H1 (cell line): ENCODE data around the gene ICAM3. TPM values are rescaled to one million over a fixed set of nuclear protein-coding genes. Genes with fewer than 3 reads are reported as not detected.

Experiments used
- ASH2L ChIP-seq: fragments of 200-600, 300-600 bp; sonication (generic); IDR thresholded peaks from one replicate; pipeline ENCODE4 v1.7.1; 2017; ENCODE audit warnings: low read length
- GABPA ChIP-seq: IDR thresholded peaks from 2 replicates; pipeline ENCODE4 v1.6.1; 2011; ENCODE audit warnings: mild to moderate bottlenecking, low read length, moderate library complexity, borderline replicate concordance; ENCODE audit not compliant: insufficient read depth
- TBP ChIP-seq: IDR thresholded peaks from 2 replicates; pipeline ENCODE4 v1.6.1; 2011; ENCODE audit warnings: low read depth, low read length, improper control_type of control experiment
- polyA plus RNA-seq, 7 experiments: library from polyadenylated mRNA; depleted of rRNA in 3 of 7; stranded (reverse) in 5 of 7; unstranded in 2 of 7; fragments of >200 nt in 5 of 7; fragments of 200-250 nt in 2 of 7; gene quantifications; 1 replicate in 5 of 7; 2 replicates in 1 of 7; 4 replicates in 1 of 7; pipeline versions ENCODE4 v1.2.1 to v1.2.3, GENCODE V29; 2011 to 2013; ENCODE audit warnings: missing spikeins in 2 of 7, mixed read lengths in 2 of 7
- total RNA-seq: library from RNA; stranded (reverse); fragmentation: NEBNext Ultra II Directional; extraction: Animal tissue kit (Norgen Biotek cat#: 25700); gene quantifications from 2 replicates; pipeline ENCODE4 v1.2.1, GENCODE V29; 2021

ICAM3 gene
- total and polyA plus RNA-seq, 2 of the 8 experiments (the other 6 are each of a cell fraction or from before 2014, with no cell fraction given), result 15.4 to 16.5 TPM

- TF ChIP-seq TBP, result no peak
- TF ChIP-seq ASH2L, result no peak
- TF ChIP-seq GABPA, result no peak
Observed at GRCh38 chr19:10363789-10364281, 24.4 kb upstream of the ICAM3 start (continued).
